Measurements from ENCODE around the gene LGALS7.

Gene LGALS7

GRCh38 chr19:38740932-38741331 lies 32.4 kb downstream of the LGALS7 start:
- no peak for DNase-seq (ENCODE audit: low read depth, low spot score)

GRCh38 chr19:38740257-38740592 lies 33.1 kb downstream of the LGALS7 start:
- DNase-seq (ENCODE audit: low read depth, low spot score), result no peak

- no peak for DNase-seq (ENCODE audit: low read depth, low spot score)
These were observed 33.7 kb downstream of the LGALS7 start for GRCh38 chr19:38739440-38740256.

- DNase-seq (ENCODE audit: low read depth, low spot score), result no peak
These were observed 35.2 kb downstream of the LGALS7 start for GRCh38 chr19:38737921-38738737.

- no peak for DNase-seq (ENCODE audit: low read depth, low spot score)
These were observed 35.9 kb downstream of the LGALS7 start for GRCh38 chr19:38737281-38737865.

GRCh38 chr19:38736413-38737280 lies 36.7 kb downstream of the LGALS7 start:
- DNase-seq (ENCODE audit: low read depth, low spot score), result peak; percentile 31

GRCh38 chr19:38736036-38736412 lies 37.3 kb downstream of the LGALS7 start:
- DNase-seq (ENCODE audit: low read depth, low spot score), result no peak

GRCh38 chr19:38735257-38735686 lies 38.0 kb downstream of the LGALS7 start:
- DNase-seq (ENCODE audit: low read depth, low spot score), result no peak

GRCh38 chr19:38734426-38735256 lies 38.7 kb downstream of the LGALS7 start:
- DNase-seq (ENCODE audit: low read depth, low spot score), result no peak

GRCh38 chr19:38734176-38734425 lies 39.2 kb downstream of the LGALS7 start:
- DNase-seq (ENCODE audit: low read depth, low spot score), result no peak

- DNase-seq (ENCODE audit: low read depth, low spot score), result no peak
These were observed 39.7 kb downstream of the LGALS7 start for GRCh38 chr19:38733493-38734175.

- DNase-seq (ENCODE audit: low read depth, low spot score), result no peak
These were observed 40.1 kb downstream of the LGALS7 start for GRCh38 chr19:38733241-38733492.

- DNase-seq (ENCODE audit: low read depth, low spot score), result no peak
These were observed 41.5 kb downstream of the LGALS7 start for GRCh38 chr19:38731654-38732301.

- DNase-seq (ENCODE audit: low read depth, low spot score), result no peak
These were observed 42.4 kb downstream of the LGALS7 start for GRCh38 chr19:38730731-38731589.

GRCh38 chr19:38730470-38730730 lies 42.9 kb downstream of the LGALS7 start:
- DNase-seq (ENCODE audit: low read depth, low spot score), result no peak

- DNase-seq (ENCODE audit: low read depth, low spot score), result peak; percentile 59
These were observed 43.5 kb downstream of the LGALS7 start for GRCh38 chr19:38729653-38730469.

GRCh38 chr19:38728752-38729541 lies 44.4 kb downstream of the LGALS7 start:
- no peak for DNase-seq (ENCODE audit: low read depth, low spot score)

All from activated CD4-positive, CD25-positive, alpha-beta regulatory T cell treated with anti-CD3 and anti-CD28 coated beads, Interleukin-2, amount 50 U/mL, for 16 hours (primary cell).